Measurements from ENCODE around the gene C1orf232.

The C1orf232 gene

GRCh38 chr1:26168410-26169197, at the start of gene C1orf232:
C1orf232 (minus strand) TSS chr1:26168963; CDS start chr1:26168499, 464 bp downstream.
- no peak for FAIRE-seq

GRCh38 chr1:26215246-26215645, 46.5 kb upstream of the C1orf232 start:
- FAIRE-seq = no peak

GRCh38 chr1:26213335-26213905, 44.7 kb upstream of the C1orf232 start:
- FAIRE-seq = no peak

GRCh38 chr1:26212726-26213125, 44.0 kb upstream of the C1orf232 start:
- FAIRE-seq = no peak

- no peak for FAIRE-seq
Measured at GRCh38 chr1:26210147-26210870, 41.5 kb upstream of the C1orf232 start.

GRCh38 chr1:26203642-26204318, 35.0 kb upstream of the C1orf232 start:
- no peak for FAIRE-seq

GRCh38 chr1:26200413-26200812, 31.6 kb upstream of the C1orf232 start:
- FAIRE-seq = no peak

- no peak for FAIRE-seq
Measured at GRCh38 chr1:26197813-26198212, 29.1 kb upstream of the C1orf232 start.

- no peak for FAIRE-seq
Measured at GRCh38 chr1:26197301-26197700, 28.5 kb upstream of the C1orf232 start.

- no peak for FAIRE-seq
Measured at GRCh38 chr1:26195805-26196204, 27.0 kb upstream of the C1orf232 start.

- no peak for FAIRE-seq
Measured at GRCh38 chr1:26191739-26192138, 23.0 kb upstream of the C1orf232 start.

- no peak for FAIRE-seq
Measured at GRCh38 chr1:26190373-26190987, 21.7 kb upstream of the C1orf232 start, which contains the start of gene CATSPER4. CATSPER4 (plus strand) TSS chr1:26190602; CDS start chr1:26190628, 26 bp downstream.

- no peak for FAIRE-seq
Measured at GRCh38 chr1:26189751-26190275, 21.1 kb upstream of the C1orf232 start.

GRCh38 chr1:26189331-26189730, 20.6 kb upstream of the C1orf232 start:
- FAIRE-seq = no peak

- no peak for FAIRE-seq
Measured at GRCh38 chr1:26188477-26188876, 19.7 kb upstream of the C1orf232 start.

GRCh38 chr1:26187882-26188281, 19.1 kb upstream of the C1orf232 start:
- no peak for FAIRE-seq

- no peak for FAIRE-seq
Measured at GRCh38 chr1:26184883-26185282, 16.1 kb upstream of the C1orf232 start.

- FAIRE-seq = no peak
Measured at GRCh38 chr1:26184086-26184485, 15.3 kb upstream of the C1orf232 start.

- no peak for FAIRE-seq
Measured at GRCh38 chr1:26182383-26182696, 13.6 kb upstream of the C1orf232 start.

GRCh38 chr1:26181586-26182382, 13.0 kb upstream of the C1orf232 start:
- no peak for FAIRE-seq

- FAIRE-seq = no peak
Measured at GRCh38 chr1:26180010-26180506, 11.3 kb upstream of the C1orf232 start.
